ENCODE measurements around the gene ATRIP.
"Not testable (repeated sequence)": the region's sequence is repeated elsewhere in the genome, so short reads cannot be mapped to it uniquely, and the experiment has no call there.

The ATRIP gene

GRCh38 chr3:48466386-48467109, 20.0 kb downstream of the ATRIP start:
- H3K4me3 ChIP-seq (ENCODE audit: low read depth, low read length), result no peak overlapping the region

GRCh38 chr3:48467110-48467454, 20.5 kb downstream of the ATRIP start:
- H3K4me3 ChIP-seq (ENCODE audit: low read depth, low read length), result no peak overlapping the region

GRCh38 chr3:48467473-48468267, 21.1 kb downstream of the ATRIP start:
- H3K4me3 ChIP-seq (ENCODE audit: low read depth, low read length), result no peak overlapping the region

GRCh38 chr3:48468329-48468731, 21.8 kb downstream of the ATRIP start:
- no peak overlapping the region for H3K4me3 ChIP-seq (ENCODE audit: low read depth, low read length)

- H3K4me3 ChIP-seq (ENCODE audit: low read depth, low read length), result no peak overlapping the region
Observed at GRCh38 chr3:48469046-48469915, 22.7 kb downstream of the ATRIP start.

GRCh38 chr3:48470286-48470685, 23.7 kb downstream of the ATRIP start:
- no peak overlapping the region for H3K4me3 ChIP-seq (ENCODE audit: low read depth, low read length)

- peak overlapping the region; percentile 78 for H3K4me3 ChIP-seq (ENCODE audit: low read depth, low read length)
Observed at GRCh38 chr3:48472673-48472922, 26.1 kb downstream of the ATRIP start.

- peak overlapping the region; percentile 78 for H3K4me3 ChIP-seq (ENCODE audit: low read depth, low read length)
Observed at GRCh38 chr3:48472923-48473616, 26.5 kb downstream of the ATRIP start.

- peak overlapping the region; percentile 4 for H3K4me3 ChIP-seq (ENCODE audit: low read depth, low read length)
Observed at GRCh38 chr3:48473617-48473952, 27.0 kb downstream of the ATRIP start.

GRCh38 chr3:48474031-48474430, 27.5 kb downstream of the ATRIP start:
- H3K4me3 ChIP-seq (ENCODE audit: low read depth, low read length), result not testable (repeated sequence)

- H3K4me3 ChIP-seq (ENCODE audit: low read depth, low read length), result no peak overlapping the region
Observed at GRCh38 chr3:48474619-48475018, 28.1 kb downstream of the ATRIP start.

- H3K4me3 ChIP-seq (ENCODE audit: low read depth, low read length), result no peak overlapping the region
Observed at GRCh38 chr3:48475188-48475587, 28.7 kb downstream of the ATRIP start.

- no peak overlapping the region for H3K4me3 ChIP-seq (ENCODE audit: low read depth, low read length)
Observed at GRCh38 chr3:48476426-48477053, 30.0 kb downstream of the ATRIP start.

- no peak overlapping the region for H3K4me3 ChIP-seq (ENCODE audit: low read depth, low read length)
Observed at GRCh38 chr3:48477959-48478520, 31.5 kb downstream of the ATRIP start.

GRCh38 chr3:48478626-48479555, 32.4 kb downstream of the ATRIP start:
- H3K4me3 ChIP-seq (ENCODE audit: low read depth, low read length), result no peak overlapping the region

- not testable (repeated sequence) for H3K4me3 ChIP-seq (ENCODE audit: low read depth, low read length)
Observed at GRCh38 chr3:48480891-48481290, 34.4 kb downstream of the ATRIP start.

- H3K4me3 ChIP-seq (ENCODE audit: low read depth, low read length), result not testable (repeated sequence)
Observed at GRCh38 chr3:48482822-48483221, 36.3 kb downstream of the ATRIP start.

GRCh38 chr3:48486952-48487351, 40.4 kb downstream of the ATRIP start:
- no peak overlapping the region for H3K4me3 ChIP-seq (ENCODE audit: low read depth, low read length)

- H3K4me3 ChIP-seq (ENCODE audit: low read depth, low read length), result no peak overlapping the region
Observed at GRCh38 chr3:48492461-48493202, 46.1 kb downstream of the ATRIP start.
